COR-L47 (cell line): Measurements from ENCODE around the gene AUTS2.
"Not testable (repeated sequence)": the region's sequence is repeated elsewhere in the genome, so short reads cannot be mapped to it uniquely, and the experiment has no call there.

Source experiments
- DNase-seq: peaks from one replicate; lab custom pipeline; 2025; lab: John Stamatoyannopoulos, UW

AUTS2 gene

GRCh38 chr7:70349819-70350218, 751.5 kb downstream of the AUTS2 start:
- no peak for DNase-seq

GRCh38 chr7:70352088-70352487, 753.8 kb downstream of the AUTS2 start:
- DNase-seq, result no peak

- DNase-seq, result no peak
These were observed 754.6 kb downstream of the AUTS2 start for GRCh38 chr7:70352906-70353305.

GRCh38 chr7:70353330-70353945, 755.2 kb downstream of the AUTS2 start:
- DNase-seq, result peak; percentile 27

- DNase-seq, result no peak
These were observed 755.7 kb downstream of the AUTS2 start for GRCh38 chr7:70353946-70354335.

- no peak for DNase-seq
These were observed 756.3 kb downstream of the AUTS2 start for GRCh38 chr7:70354409-70355169.

- DNase-seq, result no peak
These were observed 757.1 kb downstream of the AUTS2 start for GRCh38 chr7:70355198-70356020.

- peak; percentile 70 for DNase-seq
These were observed 758.0 kb downstream of the AUTS2 start for GRCh38 chr7:70356085-70356786.

- no peak for DNase-seq
These were observed 758.6 kb downstream of the AUTS2 start for GRCh38 chr7:70356787-70357328.

- no peak for DNase-seq
These were observed 762.3 kb downstream of the AUTS2 start for GRCh38 chr7:70360557-70360956.

- no peak for DNase-seq
These were observed 763.5 kb downstream of the AUTS2 start for GRCh38 chr7:70361821-70362220.

GRCh38 chr7:70364393-70364792, 766.1 kb downstream of the AUTS2 start:
- not testable (repeated sequence) for DNase-seq

GRCh38 chr7:70371652-70372051, 773.4 kb downstream of the AUTS2 start:
- DNase-seq, result no peak

- DNase-seq, result no peak
These were observed 774.7 kb downstream of the AUTS2 start for GRCh38 chr7:70372768-70373515.

GRCh38 chr7:70374772-70375533, 776.7 kb downstream of the AUTS2 start:
- no peak for DNase-seq

GRCh38 chr7:70376561-70377031, 778.3 kb downstream of the AUTS2 start:
- peak; percentile 87 for DNase-seq

- DNase-seq, result no peak
These were observed 779.7 kb downstream of the AUTS2 start for GRCh38 chr7:70377957-70378356.

GRCh38 chr7:70379210-70379609, 780.9 kb downstream of the AUTS2 start:
- no peak for DNase-seq

GRCh38 chr7:70380421-70381015, 782.2 kb downstream of the AUTS2 start:
- no peak for DNase-seq
